ENCODE results near the gene YEATS2.
"Not testable (repeated sequence)": the region's sequence is repeated elsewhere in the genome, so short reads cannot be mapped to it uniquely, and the experiment has no call there.

Gene YEATS2

GRCh38 chr3:183697610-183698317, at the start of gene YEATS2:
TSS of gene YEATS2 (plus strand) at chr3:183697797. CDS start at chr3:183715163, 17,366 bp downstream.
- Mint-ChIP-seq H3K4me3 (peak within 1 kb of the TSS; percentile 88), H3K36me3 (ENCODE audit: low read depth) (peaks cover 13% of the 10 kb centered on the region), H3K27me3 (ENCODE audit: low read depth) (no peaks in the 10 kb centered on the region), H3K4me1 (ENCODE audit: low read depth) (peaks cover 37% of the 10 kb centered on the region), H3K27ac (peak within 1 kb of the TSS; percentile 86), H3K9me3 (no peaks in the 10 kb centered on the region)

- H3K4me1 Mint-ChIP-seq (ENCODE audit: low read depth), result no peaks in the 10 kb centered on the region
- H3K36me3 Mint-ChIP-seq (ENCODE audit: low read depth), result peaks cover 39% of the 10 kb centered on the region
- H3K27ac Mint-ChIP-seq, result no peak overlapping the region
Observed at GRCh38 chr3:183650554-183650953, 47.0 kb upstream of the YEATS2 start.

GRCh38 chr3:183653209-183654064, 44.2 kb upstream of the YEATS2 start:
- H3K4me3 Mint-ChIP-seq, result no peak overlapping the region
- H3K4me1 Mint-ChIP-seq (ENCODE audit: low read depth), result no peaks in the 10 kb centered on the region
- peaks cover 44% of the 10 kb centered on the region for H3K36me3 Mint-ChIP-seq (ENCODE audit: low read depth)
- no peak overlapping the region for H3K27ac Mint-ChIP-seq
- peaks cover 53% of the 10 kb centered on the region for H3K9me3 Mint-ChIP-seq
- H3K27me3 Mint-ChIP-seq (ENCODE audit: low read depth), result no peaks in the 10 kb centered on the region

More at GRCh38 chr3:183650554-183650953, 47.0 kb upstream of the YEATS2 start:
- peaks cover 42% of the 10 kb centered on the region for H3K9me3 Mint-ChIP-seq
- no peak overlapping the region for H3K4me3 Mint-ChIP-seq
- no peaks in the 10 kb centered on the region for H3K27me3 Mint-ChIP-seq (ENCODE audit: low read depth)

- Mint-ChIP-seq H3K4me3 (no peak overlapping the region), H3K36me3 (ENCODE audit: low read depth) (peaks cover 49% of the 10 kb centered on the region), H3K4me1 (ENCODE audit: low read depth) (no peaks in the 10 kb centered on the region), H3K9me3 (peaks cover 52% of the 10 kb centered on the region), H3K27me3 (ENCODE audit: low read depth) (no peaks in the 10 kb centered on the region), H3K27ac (no peak overlapping the region)
Observed at GRCh38 chr3:183654727-183655126, 42.9 kb upstream of the YEATS2 start.

GRCh38 chr3:183662099-183662498, 35.5 kb upstream of the YEATS2 start:
- Mint-ChIP-seq H3K4me1 (ENCODE audit: low read depth) (no peaks in the 10 kb centered on the region), H3K27me3 (ENCODE audit: low read depth) (no peaks in the 10 kb centered on the region), H3K9me3 (peaks cover 2% of the 10 kb centered on the region), H3K27ac (no peak overlapping the region), H3K36me3 (ENCODE audit: low read depth) (peaks cover 27% of the 10 kb centered on the region), H3K4me3 (no peak overlapping the region)

- Mint-ChIP-seq H3K27ac (no peak overlapping the region), H3K4me3 (no peak overlapping the region), H3K9me3 (no peaks in the 10 kb centered on the region), H3K4me1 (ENCODE audit: low read depth) (no peaks in the 10 kb centered on the region), H3K27me3 (ENCODE audit: low read depth) (no peaks in the 10 kb centered on the region), H3K36me3 (ENCODE audit: low read depth) (peaks cover 18% of the 10 kb centered on the region)
Observed at GRCh38 chr3:183664913-183665381, 32.6 kb upstream of the YEATS2 start.

GRCh38 chr3:183680061-183680460, 17.5 kb upstream of the YEATS2 start:
- no peaks in the 10 kb centered on the region for H3K9me3 Mint-ChIP-seq
- H3K27me3 Mint-ChIP-seq (ENCODE audit: low read depth), result no peaks in the 10 kb centered on the region
- H3K27ac Mint-ChIP-seq, result no peak overlapping the region
- peaks cover 7% of the 10 kb centered on the region for H3K36me3 Mint-ChIP-seq (ENCODE audit: low read depth)
- H3K4me3 Mint-ChIP-seq, result no peak overlapping the region
- H3K4me1 Mint-ChIP-seq (ENCODE audit: low read depth), result peaks cover 2% of the 10 kb centered on the region

GRCh38 chr3:183687705-183688104, 9.9 kb upstream of the YEATS2 start:
- no peaks in the 10 kb centered on the region for H3K36me3 Mint-ChIP-seq (ENCODE audit: low read depth)
- peaks cover 2% of the 10 kb centered on the region for H3K4me1 Mint-ChIP-seq (ENCODE audit: low read depth)
- H3K4me3 Mint-ChIP-seq, result no peak overlapping the region
- H3K27ac Mint-ChIP-seq, result no peak overlapping the region
- H3K9me3 Mint-ChIP-seq, result no peaks in the 10 kb centered on the region
- no peaks in the 10 kb centered on the region for H3K27me3 Mint-ChIP-seq (ENCODE audit: low read depth)

- H3K27me3 Mint-ChIP-seq (ENCODE audit: low read depth), result no peaks in the 10 kb centered on the region
- H3K4me1 Mint-ChIP-seq (ENCODE audit: low read depth), result peaks cover 2% of the 10 kb centered on the region
- no peak overlapping the region for H3K27ac Mint-ChIP-seq
- H3K36me3 Mint-ChIP-seq (ENCODE audit: low read depth), result no peaks in the 10 kb centered on the region
- no peaks in the 10 kb centered on the region for H3K9me3 Mint-ChIP-seq
- no peak overlapping the region for H3K4me3 Mint-ChIP-seq
Observed at GRCh38 chr3:183688874-183689273, 8.7 kb upstream of the YEATS2 start.

- H3K27ac Mint-ChIP-seq; H3K4me1 Mint-ChIP-seq (ENCODE audit: low read depth); H3K36me3 Mint-ChIP-seq (ENCODE audit: low read depth): not testable (repeated sequence)
Observed at GRCh38 chr3:183689621-183690020, 8.0 kb upstream of the YEATS2 start.

GRCh38 chr3:183690402-183690995, 7.1 kb upstream of the YEATS2 start:
- H3K4me3 Mint-ChIP-seq, result no peak overlapping the region
- H3K36me3 Mint-ChIP-seq (ENCODE audit: low read depth), result no peaks in the 10 kb centered on the region

More at GRCh38 chr3:183689621-183690020, 8.0 kb upstream of the YEATS2 start:
- not testable (repeated sequence) for H3K27me3 Mint-ChIP-seq (ENCODE audit: low read depth); H3K4me3 Mint-ChIP-seq; H3K9me3 Mint-ChIP-seq

GRCh38 chr3:183692436-183692835, 5.2 kb upstream of the YEATS2 start:
- H3K4me3 Mint-ChIP-seq, result no peak overlapping the region
- H3K27ac Mint-ChIP-seq, result no peak overlapping the region

More at GRCh38 chr3:183690402-183690995, 7.1 kb upstream of the YEATS2 start:
- no peaks in the 10 kb centered on the region for H3K4me1 Mint-ChIP-seq (ENCODE audit: low read depth)
- no peak overlapping the region for H3K27ac Mint-ChIP-seq
- H3K27me3 Mint-ChIP-seq (ENCODE audit: low read depth), result no peaks in the 10 kb centered on the region
- no peaks in the 10 kb centered on the region for H3K9me3 Mint-ChIP-seq

GRCh38 chr3:183695569-183696364, 1.8 kb upstream of the YEATS2 start:
- Mint-ChIP-seq H3K27me3 (ENCODE audit: low read depth) (no peaks in the 10 kb centered on the region), H3K36me3 (ENCODE audit: low read depth) (peaks cover 7% of the 10 kb centered on the region), H3K4me3 (no peak overlapping the region), H3K9me3 (no peaks in the 10 kb centered on the region), H3K27ac (no peak overlapping the region), H3K4me1 (ENCODE audit: low read depth) (peaks cover 29% of the 10 kb centered on the region)

More at GRCh38 chr3:183692436-183692835, 5.2 kb upstream of the YEATS2 start:
- Mint-ChIP-seq H3K27me3 (ENCODE audit: low read depth) (no peaks in the 10 kb centered on the region), H3K4me1 (ENCODE audit: low read depth) (peaks cover 7% of the 10 kb centered on the region), H3K36me3 (ENCODE audit: low read depth) (no peaks in the 10 kb centered on the region), H3K9me3 (no peaks in the 10 kb centered on the region)

GRCh38 chr3:183697123-183697609, 431 bp upstream of the YEATS2 start:
- H3K4me1 Mint-ChIP-seq (ENCODE audit: low read depth), result peaks cover 37% of the 10 kb centered on the region
- H3K27me3 Mint-ChIP-seq (ENCODE audit: low read depth), result no peaks in the 10 kb centered on the region
- peaks cover 13% of the 10 kb centered on the region for H3K36me3 Mint-ChIP-seq (ENCODE audit: low read depth)
- H3K9me3 Mint-ChIP-seq, result no peaks in the 10 kb centered on the region
- peak overlapping the region; percentile 85 for H3K4me3 Mint-ChIP-seq
- H3K27ac Mint-ChIP-seq, result peak overlapping the region; percentile 86

Data from T-helper 1 cell treated with Interleukin-12 subunit alpha and Interleukin-12 subunit beta and Interleukin-4 antibody, amounts not matched to agents 30 μg/mL and 1 μg/mL, for 36 hours (primary cell).